ENCODE results near the gene MMP2.

MMP2 gene

DNA sequence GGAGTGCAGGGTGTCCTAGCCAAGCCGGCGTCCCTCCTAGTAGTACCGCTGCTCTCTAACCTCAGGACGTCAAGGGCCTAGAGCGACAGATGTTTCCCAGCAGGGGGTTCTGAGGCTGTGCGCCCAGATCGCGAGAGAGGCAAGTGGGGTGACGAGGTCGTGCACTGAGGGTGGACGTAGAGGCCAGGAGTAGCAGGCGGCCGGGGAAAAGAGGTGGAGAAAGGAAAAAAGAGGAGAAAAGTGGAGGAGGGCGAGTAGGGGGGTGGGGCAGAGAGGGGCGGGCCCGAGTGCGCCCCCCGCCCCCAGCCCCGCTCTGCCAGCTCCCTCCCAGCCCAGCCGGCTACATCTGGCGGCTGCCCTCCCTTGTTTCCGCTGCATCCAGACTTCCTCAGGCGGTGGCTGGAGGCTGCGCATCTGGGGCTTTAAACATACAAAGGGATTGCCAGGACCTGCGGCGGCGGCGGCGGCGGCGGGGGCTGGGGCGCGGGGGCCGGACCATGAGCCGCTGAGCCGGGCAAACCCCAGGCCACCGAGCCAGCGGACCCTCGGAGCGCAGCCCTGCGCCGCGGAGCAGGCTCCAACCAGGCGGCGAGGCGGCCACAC is at the start of gene MMP2:
Gene MMP2 (plus strand): TSS at position 372 of the 603 bp plus-strand sequence. CDS start 282 bp downstream, outside the sequence.
- DNase-seq (ENCODE audit: low read depth in 2 of 2), result no peak

DNA sequence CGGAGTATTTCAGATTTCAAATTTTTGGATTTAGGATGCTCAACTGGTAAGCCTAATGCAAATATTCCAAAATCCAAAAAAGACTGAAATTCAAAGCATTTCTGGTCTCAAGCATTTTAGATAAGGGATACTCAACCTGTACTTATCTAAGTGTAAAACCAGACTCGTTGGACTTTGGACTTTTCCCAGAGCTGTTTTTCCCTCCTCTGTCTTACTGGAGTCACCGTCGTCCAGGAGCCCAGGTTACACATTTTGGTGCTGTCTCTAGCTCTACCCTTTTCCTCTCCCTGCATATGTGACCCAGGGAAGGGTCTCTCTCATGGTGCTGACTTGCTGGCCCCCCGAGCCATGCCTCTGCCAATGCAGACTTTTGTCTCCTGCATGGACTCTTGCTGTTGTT is 46.0 kb upstream of the MMP2 start:
- DNase-seq (ENCODE audit: low read depth in 2 of 2), result no peak

GRCh38 chr16:55433535-55433934 is 45.5 kb upstream of the MMP2 start:
- no peak for DNase-seq (ENCODE audit: low read depth in 2 of 2)

DNA sequence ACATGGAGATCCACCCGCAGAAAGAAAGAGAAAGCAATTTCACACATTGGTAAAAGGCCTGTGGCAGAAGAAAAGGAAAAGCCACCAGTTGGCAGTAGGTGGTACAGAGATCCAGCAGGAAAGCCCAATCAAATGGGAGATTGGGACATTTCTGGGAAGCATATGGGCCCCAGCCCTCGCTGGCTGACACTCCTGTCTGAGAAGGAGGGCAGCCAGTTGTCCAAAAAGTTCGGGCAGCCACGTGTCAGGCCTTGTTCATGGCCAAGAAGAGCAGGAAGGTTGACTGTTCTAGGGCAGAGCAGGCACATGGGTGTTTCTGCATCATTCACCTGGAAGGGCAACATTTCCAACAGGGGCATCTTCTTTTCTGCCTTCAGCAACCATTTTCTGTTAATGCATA is 45.0 kb upstream of the MMP2 start:
- no peak for DNase-seq (ENCODE audit: low read depth in 2 of 2)

DNA sequence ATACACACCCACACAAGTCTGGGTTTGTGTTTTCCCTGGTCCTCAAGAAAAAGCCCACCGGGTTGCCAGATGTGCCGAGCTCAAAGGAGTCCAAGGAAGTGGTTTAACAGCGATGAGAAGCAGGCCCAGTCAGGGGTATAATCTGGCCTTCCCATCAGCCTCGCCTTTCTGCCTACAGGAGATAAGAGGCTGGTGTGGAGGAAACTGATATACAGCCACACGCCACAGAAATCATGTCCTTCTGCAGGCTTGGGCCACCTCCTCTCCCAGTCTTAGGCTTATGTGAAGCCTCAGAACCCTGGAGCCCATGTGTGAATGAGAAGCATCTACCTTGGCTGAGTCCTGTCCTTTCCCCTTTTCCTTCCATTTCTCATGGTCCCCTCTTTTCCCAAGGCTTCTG is 43.6 kb upstream of the MMP2 start:
- no peak for DNase-seq (ENCODE audit: low read depth in 2 of 2)

DNA sequence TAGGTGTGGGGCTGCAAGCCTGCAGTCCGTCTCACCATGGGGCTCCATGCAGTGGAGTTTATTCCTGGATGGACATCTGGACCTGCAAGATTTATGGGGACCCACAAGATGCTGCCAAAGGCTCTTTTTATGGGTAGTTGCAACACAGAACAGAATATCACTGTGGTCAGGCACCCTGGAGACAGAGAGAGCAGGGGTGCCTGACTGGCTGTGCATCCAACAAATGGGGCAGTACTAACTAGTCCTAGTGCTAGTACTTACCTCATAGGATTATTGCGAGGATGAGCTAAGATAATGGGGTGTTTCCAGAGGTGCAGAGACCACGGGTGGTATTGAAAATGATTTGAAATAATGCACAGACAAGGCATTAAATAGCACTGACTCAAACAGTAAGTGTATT is 42.4 kb upstream of the MMP2 start:
- DNase-seq (ENCODE audit: low read depth in 2 of 2), result no peak

- DNase-seq (ENCODE audit: low read depth in 2 of 2), result no peak
These were observed 41.4 kb upstream of the MMP2 start for GRCh38 chr16:55437625-55438024.

DNA sequence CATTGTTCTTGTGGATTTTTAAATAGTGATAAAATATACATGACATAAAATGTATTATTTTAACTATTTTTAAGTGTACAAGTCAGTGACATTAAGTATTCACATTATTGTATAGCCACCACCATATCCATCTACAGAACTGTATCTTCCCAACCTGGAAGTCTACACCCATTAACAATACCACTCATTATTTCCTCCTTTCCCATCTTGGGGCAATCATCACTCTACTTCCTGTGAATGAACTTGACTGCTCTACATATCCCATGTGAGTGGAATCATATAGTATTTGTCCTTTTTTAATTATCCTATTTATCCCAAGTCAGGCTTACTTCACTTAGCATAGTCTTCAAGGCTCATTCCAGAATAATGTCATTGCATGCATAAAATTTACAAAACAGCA is 40.7 kb upstream of the MMP2 start:
- DNase-seq (ENCODE audit: low read depth in 2 of 2), result no peak

DNA sequence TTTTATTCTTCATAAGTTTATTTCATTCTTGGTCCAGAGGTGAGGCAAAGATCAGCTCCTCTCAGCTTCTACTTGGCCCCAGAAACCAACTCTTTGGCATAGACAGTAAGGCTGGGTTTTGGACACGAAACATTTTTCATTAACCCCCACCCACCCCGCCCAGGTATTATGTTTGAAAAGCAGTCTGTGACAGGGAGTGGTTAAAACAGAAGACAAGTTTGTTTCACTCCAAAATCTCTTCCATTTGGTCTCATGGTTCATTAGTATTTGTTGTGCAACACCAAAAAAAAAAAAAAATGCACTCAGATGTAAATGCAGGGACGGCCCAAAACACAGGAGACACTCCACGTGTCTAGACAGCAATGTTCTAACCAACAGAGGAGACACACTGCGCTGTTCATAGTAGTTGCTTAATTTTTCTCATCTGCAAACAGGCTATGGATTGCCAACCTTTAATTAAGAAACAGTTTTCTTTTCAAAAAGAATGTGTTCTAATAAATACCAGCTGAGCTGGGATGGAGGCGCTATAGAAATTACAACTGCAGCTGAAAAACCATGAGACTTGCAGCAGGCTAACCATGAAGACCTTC is 39.8 kb upstream of the MMP2 start:
- DNase-seq (ENCODE audit: low read depth in 2 of 2), result no peak

- no peak for DNase-seq (ENCODE audit: low read depth in 2 of 2)
These were observed 35.3 kb upstream of the MMP2 start for GRCh38 chr16:55443434-55444346.

DNA sequence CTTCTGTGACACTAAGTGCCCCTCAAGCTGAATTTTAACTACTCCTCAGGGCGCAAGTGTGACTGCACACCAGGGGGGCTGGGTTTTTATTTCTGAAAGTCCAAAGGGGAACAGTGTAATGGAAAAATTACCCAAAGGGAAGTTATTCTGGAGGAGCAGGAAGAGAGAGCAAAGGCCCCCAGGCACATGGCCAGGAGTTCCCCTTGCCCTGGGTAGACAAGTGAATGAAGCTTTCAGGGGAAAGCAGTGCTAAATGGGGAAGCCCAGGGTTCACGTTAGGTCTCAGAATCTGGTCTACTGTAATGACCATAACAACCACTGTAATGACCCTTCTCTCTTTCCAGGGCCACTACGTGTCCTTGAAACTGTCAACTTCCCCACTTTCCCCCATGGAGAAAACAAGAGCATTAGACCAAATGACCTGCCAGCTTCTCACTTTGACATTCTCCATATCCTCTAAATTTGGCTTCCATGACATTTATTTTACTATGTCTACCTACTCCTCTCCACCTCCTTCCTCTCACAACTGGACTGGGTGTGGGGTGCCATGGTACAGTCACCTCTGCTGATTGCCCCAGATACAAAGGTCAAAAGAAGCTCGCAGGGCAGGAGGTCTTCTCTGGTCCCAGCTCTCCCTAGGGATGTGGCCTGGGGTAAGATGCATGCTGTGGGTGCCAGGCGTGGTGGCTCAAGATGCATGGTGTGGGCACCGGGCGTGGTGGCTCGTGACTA is 34.1 kb upstream of the MMP2 start:
- DNase-seq (ENCODE audit: low read depth in 2 of 2), result no peak

DNA sequence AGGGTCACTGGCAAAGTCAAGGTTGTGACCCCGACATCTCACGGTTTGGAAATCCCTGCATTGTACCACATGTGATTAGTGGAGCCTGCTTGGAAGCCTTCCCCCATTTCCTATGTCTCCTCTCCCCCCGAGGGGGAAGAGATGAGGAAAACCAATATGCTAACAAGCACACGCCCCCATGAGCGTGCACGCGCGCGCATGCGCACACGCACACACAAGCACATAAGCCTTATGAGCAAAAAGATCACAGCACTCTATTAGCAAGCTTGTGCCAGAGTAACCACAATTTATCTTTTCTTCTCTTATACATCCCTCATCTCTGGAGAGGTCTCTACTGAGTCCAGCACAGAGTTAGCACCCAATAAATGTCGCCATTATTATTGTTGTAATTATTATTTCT is 31.8 kb upstream of the MMP2 start:
- DNase-seq (ENCODE audit: low read depth in 2 of 2), result no peak

DNA sequence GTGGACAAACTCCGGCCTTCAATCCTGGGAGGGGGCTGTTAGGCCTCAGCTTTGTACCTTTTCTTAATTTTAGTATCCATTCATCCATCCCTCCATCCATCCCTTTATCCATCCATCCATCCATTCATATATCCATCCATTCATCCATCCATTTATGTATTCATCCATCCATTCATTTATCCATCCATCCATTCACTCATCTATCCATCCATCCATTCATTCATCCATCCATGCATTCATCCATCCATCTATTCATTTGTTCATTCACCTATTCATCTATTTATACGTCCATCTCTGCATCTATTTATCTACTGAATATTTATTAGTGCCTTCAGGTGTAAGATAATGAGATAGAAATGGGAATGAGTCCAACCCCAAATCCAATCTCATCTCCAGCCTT is 26.0 kb upstream of the MMP2 start:
- no peak for DNase-seq (ENCODE audit: low read depth in 2 of 2)

DNA sequence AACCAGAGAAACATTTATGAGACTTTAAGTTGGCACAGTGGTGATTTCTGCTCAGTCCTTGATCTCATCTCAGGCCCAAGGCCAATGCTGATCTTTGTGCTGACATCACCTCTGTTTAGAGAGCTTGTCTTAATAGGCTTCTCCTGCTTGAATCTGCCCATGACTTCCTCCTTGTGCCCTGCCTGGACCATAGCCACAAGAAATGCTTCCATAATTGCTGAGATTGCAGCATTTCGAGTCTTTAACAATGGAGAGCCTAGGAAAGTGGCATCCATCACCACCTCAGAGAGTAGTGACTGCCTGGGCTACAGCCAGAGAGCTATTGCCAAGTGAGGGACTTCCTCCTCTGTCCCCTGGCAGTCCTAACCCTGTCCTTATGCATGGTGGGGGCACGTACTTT is 25.1 kb upstream of the MMP2 start:
- DNase-seq (ENCODE audit: low read depth in 2 of 2), result no peak

DNA sequence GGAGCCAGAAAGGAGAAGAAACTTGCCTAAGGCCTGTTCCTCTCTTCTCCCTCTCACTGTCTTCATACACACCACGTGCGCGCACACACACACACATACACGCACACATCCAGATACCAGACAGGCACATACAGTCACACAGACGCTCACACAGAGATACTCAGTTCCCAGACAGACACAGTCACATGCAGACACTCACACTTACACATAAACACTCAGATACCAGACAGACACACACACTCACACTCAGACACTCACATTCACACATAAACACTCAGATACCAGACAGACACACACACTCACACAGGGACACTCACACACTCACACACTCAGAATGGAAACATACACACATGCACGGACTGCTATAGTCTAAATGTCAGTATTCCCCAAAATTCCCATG is 24.1 kb upstream of the MMP2 start:
- no peak for DNase-seq (ENCODE audit: low read depth in 2 of 2)

DNA sequence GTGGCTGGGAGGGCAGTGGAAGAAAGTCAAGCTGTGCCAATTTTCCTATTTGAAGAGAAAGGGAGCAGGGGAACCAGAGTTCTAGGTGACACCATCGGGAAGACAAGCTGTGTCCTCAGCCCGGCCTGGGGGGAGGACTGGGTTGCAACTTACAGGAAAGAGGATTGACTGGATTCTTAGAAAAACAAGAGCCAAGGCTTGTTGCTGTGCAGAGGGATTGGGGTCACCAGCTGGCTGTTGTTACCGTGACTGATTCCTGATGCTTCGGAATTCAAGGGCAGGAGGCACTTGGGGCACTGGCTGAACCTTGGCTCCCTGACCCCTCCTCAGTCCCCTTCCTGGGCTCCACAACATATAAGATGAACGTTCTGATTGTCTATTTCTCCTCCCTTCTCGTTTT is 16.8 kb upstream of the MMP2 start:
- DNase-seq (ENCODE audit: low read depth in 2 of 2), result no peak

DNA sequence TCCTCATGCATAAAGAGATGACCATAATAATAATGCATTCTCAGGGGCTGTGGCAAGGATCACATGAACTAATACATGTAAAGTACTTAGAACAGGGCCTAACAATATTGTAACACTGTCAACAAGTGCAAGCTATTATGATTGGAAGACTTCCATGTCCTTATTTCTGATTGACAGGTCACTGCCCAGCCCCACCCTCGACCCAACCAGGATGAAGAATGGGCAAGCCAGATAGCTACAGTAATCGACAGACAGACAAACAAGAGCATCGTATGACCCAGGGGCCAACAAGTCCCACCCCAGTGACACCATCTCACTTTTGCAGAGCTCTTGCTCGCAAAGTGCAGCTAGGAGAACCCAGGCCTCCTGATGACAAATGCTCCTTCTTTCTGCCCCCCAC is 14.6 kb upstream of the MMP2 start:
- DNase-seq (ENCODE audit: low read depth in 2 of 2), result no peak

GRCh38 chr16:55465077-55465896 is 13.7 kb upstream of the MMP2 start:
- peak; percentile 48 to 55 for DNase-seq (ENCODE audit: low read depth in 2 of 2)

- no peak for DNase-seq (ENCODE audit: low read depth in 2 of 2)
These were observed 12.8 kb upstream of the MMP2 start for GRCh38 chr16:55466209-55466608.

DNA sequence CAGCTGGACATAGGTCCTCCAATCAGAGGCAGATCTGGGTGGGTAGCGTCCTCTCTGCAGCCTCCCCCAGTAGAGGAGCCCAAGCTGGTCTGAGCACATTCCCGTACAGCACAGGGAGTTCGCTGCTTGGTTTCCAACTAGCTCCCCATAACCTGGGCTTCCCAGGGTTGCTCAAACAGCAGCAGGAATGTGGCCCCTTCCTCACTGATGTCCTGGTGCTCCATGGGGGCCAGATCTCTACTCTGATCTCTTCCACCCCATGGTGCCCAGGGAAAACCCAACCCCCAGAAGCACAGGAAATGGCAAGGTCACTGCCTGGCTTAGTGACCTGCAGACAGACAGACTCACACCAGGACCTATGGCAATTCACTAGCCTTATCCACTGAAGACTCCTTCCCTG is 11.1 kb upstream of the MMP2 start:
- DNase-seq (ENCODE audit: low read depth in 2 of 2), result no peak

GRCh38 chr16:55468352-55468990 is 10.5 kb upstream of the MMP2 start:
- no peak for DNase-seq (ENCODE audit: low read depth in 2 of 2)
